T1000 (cell line): Measurements from ENCODE around the gene DRC3.

Experiments
- DNase-seq: peaks from one replicate; lab custom pipeline; 2025; ENCODE audit warnings: mixed read lengths; lab: John Stamatoyannopoulos, UW

Gene DRC3

GRCh38 chr17:18021372-18021771 is 48.7 kb downstream of the DRC3 start:
- DNase-seq, result no peak

GRCh38 chr17:18025241-18025944 is 52.7 kb downstream of the DRC3 start:
- peak; percentile 32 for DNase-seq

GRCh38 chr17:18025945-18026776 is 53.5 kb downstream of the DRC3 start:
- peak; percentile 43 for DNase-seq

GRCh38 chr17:18027280-18027679 is 54.6 kb downstream of the DRC3 start:
- DNase-seq, result no peak

GRCh38 chr17:18028114-18028951 is 55.7 kb downstream of the DRC3 start:
- no peak for DNase-seq

GRCh38 chr17:18028952-18029540 is 56.4 kb downstream of the DRC3 start:
- DNase-seq, result no peak

- DNase-seq, result no peak
These were observed 59.3 kb downstream of the DRC3 start for GRCh38 chr17:18031955-18032354.

GRCh38 chr17:18033442-18034099 is 60.9 kb downstream of the DRC3 start:
- no peak for DNase-seq

- no peak for DNase-seq
These were observed 63.0 kb downstream of the DRC3 start for GRCh38 chr17:18035704-18036103.

- DNase-seq, result no peak
These were observed 64.8 kb downstream of the DRC3 start for GRCh38 chr17:18037486-18037885.

GRCh38 chr17:18038149-18038850 is 65.6 kb downstream of the DRC3 start:
- no peak for DNase-seq

- peak; percentile 98 for DNase-seq
These were observed 66.3 kb downstream of the DRC3 start, which contains the start of the genes ATPAF2 and GID4 for GRCh38 chr17:18038861-18039534. Gene ATPAF2 (minus strand): TSS chr17:18039168. CDS start chr17:18039013, 155 bp downstream. Gene GID4 (plus strand): TSS chr17:18039408. CDS start chr17:18039465, 57 bp downstream.

- DNase-seq, result no peak
These were observed 67.0 kb downstream of the DRC3 start for GRCh38 chr17:18039535-18040260.

- DNase-seq, result no peak
These were observed 67.7 kb downstream of the DRC3 start for GRCh38 chr17:18040261-18040858.

GRCh38 chr17:18041776-18042175 is 69.1 kb downstream of the DRC3 start:
- DNase-seq, result no peak

- no peak for DNase-seq
These were observed 70.3 kb downstream of the DRC3 start for GRCh38 chr17:18042983-18043382.

- no peak for DNase-seq
These were observed 70.8 kb downstream of the DRC3 start for GRCh38 chr17:18043491-18043890.

- no peak for DNase-seq
These were observed 71.9 kb downstream of the DRC3 start for GRCh38 chr17:18044609-18045008.
